Activated CD4-positive, alpha-beta T cell treated with anti-CD3 and anti-CD28 coated beads, Interleukin-2, Interleukin-6, amounts not matched to agents 100 ng/mL and 50 ng/mL, durations not matched to agents 16 hours and 8 hours (primary cell): ENCODE results near the gene SSX2.
"Not testable (repeated sequence)": the region's sequence is repeated elsewhere in the genome, so short reads cannot be mapped to it uniquely, and the experiment has no call there.

ENCODE experiments used
- DNase-seq: peaks from one replicate; pipeline ENCODE4 v3.0.0-alpha.2; 2020

SSX2 gene

GRCh38 chrX:52707078-52707477, at the start of gene SSX2:
SSX2 (minus strand) TSS chrX:52707178; CDS start chrX:52705749, 1,429 bp downstream.
- DNase-seq: not testable (repeated sequence)

GRCh38 chrX:52750952-52751351, 44.0 kb upstream of the SSX2 start, which contains the start of gene SSX2B:
SSX2B (plus strand) TSS chrX:52751252; CDS start chrX:52752681, 1,429 bp downstream.
- DNase-seq: not testable (repeated sequence)

GRCh38 chrX:52692034-52692433, 14.9 kb downstream of the SSX2 start:
- DNase-seq: not testable (repeated sequence)

- DNase-seq: not testable (repeated sequence)
Observed at GRCh38 chrX:52662218-52662617, 44.8 kb downstream of the SSX2 start.

GRCh38 chrX:52655475-52655874, 51.5 kb downstream of the SSX2 start:
- not testable (repeated sequence) for DNase-seq

- not testable (repeated sequence) for DNase-seq
Observed at GRCh38 chrX:52654800-52655199, 52.2 kb downstream of the SSX2 start, which contains the start of gene SSX7. SSX7 (minus strand) TSS chrX:52654900; CDS start chrX:52653472, 1,428 bp downstream.

- DNase-seq: not testable (repeated sequence)
Observed at GRCh38 chrX:52650676-52651075, 56.3 kb downstream of the SSX2 start.

GRCh38 chrX:52648956-52649355, 58.0 kb downstream of the SSX2 start:
- DNase-seq: not testable (repeated sequence)
